K562 (cell line): Measurements from ENCODE around the gene PCDH1. TPM values are rescaled to one million over a fixed set of nuclear protein-coding genes. Genes with fewer than 3 reads are reported as not detected.

Source experiments
- BCL6 ChIP-seq: fragments of 250-450 bp; sonication (Bioruptor Pico); IDR thresholded peaks from 2 replicates; pipeline ENCODE4 v1.4.0; 2020
- CBX5 ChIP-seq: IDR thresholded peaks from 2 replicates; pipeline ENCODE4 v1.6.1; 2014; ENCODE audit warnings: low read depth, borderline replicate concordance
- CBX8 ChIP-seq: fragments of 200-600 bp; sonication (generic); IDR thresholded peaks from 2 replicates; pipeline ENCODE4 v1.6.1; 2012; ENCODE audit warnings: borderline replicate concordance, mixed run types, low read depth, mild to moderate bottlenecking, moderate library complexity, mixed read lengths, low read length, control low read depth, inconsistent platforms; ENCODE audit not compliant: poor library complexity, severe bottlenecking; ENCODE audit errors: extremely low read depth
- CREM ChIP-seq: IDR thresholded peaks from 2 replicates; pipeline ENCODE4 v1.6.1; 2014; ENCODE audit warnings: antibody characterized with exemption, low read depth
- HEY1 ChIP-seq: fragments of 250-450 bp; sonication (Bioruptor Pico); IDR thresholded peaks from 2 replicates; pipeline ENCODE4 v1.5.0; 2020; ENCODE audit warnings: mild to moderate bottlenecking, moderate library complexity, borderline replicate concordance
- JUNB ChIP-seq: fragments of 450-650 bp; formaldehyde crosslinking; conservative IDR thresholded peaks from 2 replicates; pipeline ENCODE4 v1.4.0; 2020; ENCODE audit warnings: mild to moderate bottlenecking
- MTF1 ChIP-seq: fragments of 250-450 bp; sonication (Bioruptor Pico); IDR thresholded peaks from 2 replicates; pipeline ENCODE4 v1.9.0; 2021; ENCODE audit warnings: moderate library complexity, mild to moderate bottlenecking, inconsistent platforms, borderline replicate concordance
- PHB2 ChIP-seq: fragments of 450-650 bp; IDR thresholded peaks from 2 replicates; pipeline ENCODE4 v1.6.1; 2017; ENCODE audit warnings: low read depth
- POLR2B ChIP-seq: fragments of 450-650 bp; IDR thresholded peaks from 2 replicates; pipeline ENCODE4 v1.6.1; 2018; ENCODE audit warnings: low read depth; ENCODE audit not compliant: partially characterized antibody
- PRPF4 ChIP-seq: fragments of 200-400 bp; formaldehyde crosslinking; IDR thresholded peaks from one replicate; pipeline ENCODE4 v1.6.1; 2017; ENCODE audit warnings: low read length, low read depth, mild to moderate bottlenecking; ENCODE audit not compliant: insufficient read depth, poor library complexity, severe bottlenecking
- RBM25 ChIP-seq: fragments of 200-400 bp; formaldehyde crosslinking; IDR thresholded peaks from 2 replicates; pipeline ENCODE4 v1.6.1; 2018; ENCODE audit warnings: low read length, low read depth, moderate library complexity; ENCODE audit not compliant: severe bottlenecking
- TFE3 ChIP-seq: fragments of 450-650 bp; formaldehyde crosslinking; IDR thresholded peaks from 2 replicates; pipeline ENCODE4 v1.4.0; 2020; ENCODE audit warnings: mild to moderate bottlenecking, mixed read lengths
- XRCC4 ChIP-seq: IDR thresholded peaks from one replicate; pipeline ENCODE4 v1.6.1; 2011; ENCODE audit not compliant: insufficient read depth, insufficient read length; ENCODE audit errors: extremely low read depth
- ZNF184 ChIP-seq: sonication (generic); formaldehyde crosslinking; IDR thresholded peaks from 2 replicates; pipeline ENCODE4 v1.5.0; 2020; ENCODE audit warnings: missing genetic modification reagents
- ZNF766 ChIP-seq: fragments of 200-800 bp; sonication (Bioruptor generic); conservative IDR thresholded peaks from 2 replicates; pipeline ENCODE4 v1.6.1; 2016; ENCODE audit warnings: missing genetic modification characterization, missing compliant biosample characterization
- polyA plus RNA-seq, 8 experiments: library from polyadenylated mRNA; depleted of rRNA in 4 of 8; stranded (reverse) in 5 of 8; unstranded in 3 of 8; fragments of >200 nt; fragmentation: Nextera tagmentation in 2 of 8; fragmentation: Illumina TruSeq in 1 of 8; extraction: Ambion mirVana in 2 of 8; extraction: Trizol in 1 of 8; gene quantifications; 2 replicates each; pipeline versions ENCODE4 v1.2.1 to v1.2.3, GENCODE V29; 2011 to 2014; ENCODE audit warnings: inconsistent platforms in 1 of 8, missing spikeins in 1 of 8
- total RNA-seq, 7 experiments: library from RNA; depleted of rRNA in 6 of 7; stranded (reverse); fragments of >200 nt in 6 of 7; fragmentation: Illumina TruSeq in 2 of 7; extraction: Trizol in 2 of 7; gene quantifications; 2 replicates each; pipeline versions ENCODE4 v1.2.1 to v1.2.3, GENCODE V29; 2011 to 2021; ENCODE audit warnings: low replicate concordance in 1 of 7
- TF ChIP-seq, protein P1 (sequence below): fragments of 250-450 bp; sonication (Bioruptor Pico); IDR thresholded peaks from 2 replicates; pipeline ENCODE4 v1.4.0; 2020; ENCODE audit warnings: mild to moderate bottlenecking, moderate library complexity, borderline replicate concordance
- TF ChIP-seq, protein P2 (sequence below): IDR thresholded peaks from 2 replicates; pipeline ENCODE4 v1.6.1; 2011; ENCODE audit warnings: borderline replicate concordance, low read depth, mild to moderate bottlenecking, moderate library complexity, low read length; ENCODE audit not compliant: insufficient read depth, poor library complexity, severe bottlenecking
- TF ChIP-seq, protein P3 (sequence below), 2 experiments: IDR thresholded peaks; 2 replicates each; pipeline ENCODE4 v1.6.1; 2012; ENCODE audit warnings: improper control_type of control experiment in 2 of 2, low read depth in 2 of 2, low read length in 2 of 2, borderline replicate concordance in 1 of 2

Gene PCDH1
- total and polyA plus RNA-seq, 9 of the 15 experiments (the other 6 are each of a cell fraction or from before 2014, with no cell fraction given), result 0.11 to 3.6 (median 1.9) TPM; not detected in 1

GRCh38 chr5:141875795-141876627 is 2.2 kb downstream of the PCDH1 start (continued):
- TF ChIP-seq, protein P1, sequence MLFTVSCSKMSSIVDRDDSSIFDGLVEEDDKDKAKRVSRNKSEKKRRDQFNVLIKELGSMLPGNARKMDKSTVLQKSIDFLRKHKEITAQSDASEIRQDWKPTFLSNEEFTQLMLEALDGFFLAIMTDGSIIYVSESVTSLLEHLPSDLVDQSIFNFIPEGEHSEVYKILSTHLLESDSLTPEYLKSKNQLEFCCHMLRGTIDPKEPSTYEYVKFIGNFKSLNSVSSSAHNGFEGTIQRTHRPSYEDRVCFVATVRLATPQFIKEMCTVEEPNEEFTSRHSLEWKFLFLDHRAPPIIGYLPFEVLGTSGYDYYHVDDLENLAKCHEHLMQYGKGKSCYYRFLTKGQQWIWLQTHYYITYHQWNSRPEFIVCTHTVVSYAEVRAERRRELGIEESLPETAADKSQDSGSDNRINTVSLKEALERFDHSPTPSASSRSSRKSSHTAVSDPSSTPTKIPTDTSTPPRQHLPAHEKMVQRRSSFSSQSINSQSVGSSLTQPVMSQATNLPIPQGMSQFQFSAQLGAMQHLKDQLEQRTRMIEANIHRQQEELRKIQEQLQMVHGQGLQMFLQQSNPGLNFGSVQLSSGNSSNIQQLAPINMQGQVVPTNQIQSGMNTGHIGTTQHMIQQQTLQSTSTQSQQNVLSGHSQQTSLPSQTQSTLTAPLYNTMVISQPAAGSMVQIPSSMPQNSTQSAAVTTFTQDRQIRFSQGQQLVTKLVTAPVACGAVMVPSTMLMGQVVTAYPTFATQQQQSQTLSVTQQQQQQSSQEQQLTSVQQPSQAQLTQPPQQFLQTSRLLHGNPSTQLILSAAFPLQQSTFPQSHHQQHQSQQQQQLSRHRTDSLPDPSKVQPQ (CRISPR knock-in tag), result no peak
- TF ChIP-seq, protein P2, sequence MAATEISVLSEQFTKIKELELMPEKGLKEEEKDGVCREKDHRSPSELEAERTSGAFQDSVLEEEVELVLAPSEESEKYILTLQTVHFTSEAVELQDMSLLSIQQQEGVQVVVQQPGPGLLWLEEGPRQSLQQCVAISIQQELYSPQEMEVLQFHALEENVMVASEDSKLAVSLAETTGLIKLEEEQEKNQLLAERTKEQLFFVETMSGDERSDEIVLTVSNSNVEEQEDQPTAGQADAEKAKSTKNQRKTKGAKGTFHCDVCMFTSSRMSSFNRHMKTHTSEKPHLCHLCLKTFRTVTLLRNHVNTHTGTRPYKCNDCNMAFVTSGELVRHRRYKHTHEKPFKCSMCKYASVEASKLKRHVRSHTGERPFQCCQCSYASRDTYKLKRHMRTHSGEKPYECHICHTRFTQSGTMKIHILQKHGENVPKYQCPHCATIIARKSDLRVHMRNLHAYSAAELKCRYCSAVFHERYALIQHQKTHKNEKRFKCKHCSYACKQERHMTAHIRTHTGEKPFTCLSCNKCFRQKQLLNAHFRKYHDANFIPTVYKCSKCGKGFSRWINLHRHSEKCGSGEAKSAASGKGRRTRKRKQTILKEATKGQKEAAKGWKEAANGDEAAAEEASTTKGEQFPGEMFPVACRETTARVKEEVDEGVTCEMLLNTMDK, result no peak
- TF ChIP-seq XRCC4, result no peak
- TF ChIP-seq MTF1 (CRISPR knock-in tag), result no peak
- no peak for TF ChIP-seq HEY1
- no peak for TF ChIP-seq BCL6
- no peak for TF ChIP-seq JUNB
- peak; percentile 83 for TF ChIP-seq PRPF4
- TF ChIP-seq CBX5, result no peak
- no peak for TF ChIP-seq ZNF766
- TF ChIP-seq TFE3, result no peak
- TF ChIP-seq RBM25, result no peak
- TF ChIP-seq CREM, result peak; percentile 53
- TF ChIP-seq CBX8, result no peak
- TF ChIP-seq POLR2B, result no peak
- no peak for TF ChIP-seq PHB2
- TF ChIP-seq, protein P3, sequence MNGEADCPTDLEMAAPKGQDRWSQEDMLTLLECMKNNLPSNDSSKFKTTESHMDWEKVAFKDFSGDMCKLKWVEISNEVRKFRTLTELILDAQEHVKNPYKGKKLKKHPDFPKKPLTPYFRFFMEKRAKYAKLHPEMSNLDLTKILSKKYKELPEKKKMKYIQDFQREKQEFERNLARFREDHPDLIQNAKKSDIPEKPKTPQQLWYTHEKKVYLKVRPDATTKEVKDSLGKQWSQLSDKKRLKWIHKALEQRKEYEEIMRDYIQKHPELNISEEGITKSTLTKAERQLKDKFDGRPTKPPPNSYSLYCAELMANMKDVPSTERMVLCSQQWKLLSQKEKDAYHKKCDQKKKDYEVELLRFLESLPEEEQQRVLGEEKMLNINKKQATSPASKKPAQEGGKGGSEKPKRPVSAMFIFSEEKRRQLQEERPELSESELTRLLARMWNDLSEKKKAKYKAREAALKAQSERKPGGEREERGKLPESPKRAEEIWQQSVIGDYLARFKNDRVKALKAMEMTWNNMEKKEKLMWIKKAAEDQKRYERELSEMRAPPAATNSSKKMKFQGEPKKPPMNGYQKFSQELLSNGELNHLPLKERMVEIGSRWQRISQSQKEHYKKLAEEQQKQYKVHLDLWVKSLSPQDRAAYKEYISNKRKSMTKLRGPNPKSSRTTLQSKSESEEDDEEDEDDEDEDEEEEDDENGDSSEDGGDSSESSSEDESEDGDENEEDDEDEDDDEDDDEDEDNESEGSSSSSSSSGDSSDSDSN (IDR thresholded peaks at IDR 0.05; ENCODE audit: borderline replicate concordance in 1 of 2, low read depth in 2 of 2, low read length in 2 of 2), result peak; percentile 93 to 99
- TF ChIP-seq ZNF184, result no peak
